HG03457 (cell line): ENCODE measurements around the gene KCTD14.
"Not testable (repeated sequence)": the region's sequence is repeated elsewhere in the genome, so short reads cannot be mapped to it uniquely, and the experiment has no call there.

Experiments
- ATAC-seq: cut with Tn5 transposase; IDR thresholded peaks from one replicate; pipeline ENCODE4 v1.9.1; 2021; ENCODE audit warnings: moderate number of reproducible peaks; ENCODE audit not compliant: unreplicated experiment

Gene KCTD14

DNA sequence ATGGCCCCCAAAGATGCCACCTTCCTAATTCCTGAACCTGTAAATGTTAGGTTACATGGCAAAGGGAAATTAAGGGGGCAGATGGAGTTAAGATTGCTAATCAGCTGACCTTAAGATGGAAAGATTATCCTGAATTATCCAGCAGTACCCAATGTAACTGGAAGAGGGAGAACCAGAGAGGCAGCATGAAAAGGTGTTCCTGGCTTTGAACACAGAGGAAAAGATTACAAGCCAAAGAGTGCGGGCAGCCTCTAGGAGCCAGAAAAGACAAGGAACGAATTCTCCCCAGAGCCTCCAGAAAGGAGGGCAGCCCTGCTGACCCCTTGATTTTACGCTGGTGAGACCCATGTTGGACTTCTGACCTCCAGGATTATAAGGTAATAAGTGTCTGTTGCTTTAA, 25.5 kb upstream of the KCTD14 start:
- no peak for ATAC-seq

DNA sequence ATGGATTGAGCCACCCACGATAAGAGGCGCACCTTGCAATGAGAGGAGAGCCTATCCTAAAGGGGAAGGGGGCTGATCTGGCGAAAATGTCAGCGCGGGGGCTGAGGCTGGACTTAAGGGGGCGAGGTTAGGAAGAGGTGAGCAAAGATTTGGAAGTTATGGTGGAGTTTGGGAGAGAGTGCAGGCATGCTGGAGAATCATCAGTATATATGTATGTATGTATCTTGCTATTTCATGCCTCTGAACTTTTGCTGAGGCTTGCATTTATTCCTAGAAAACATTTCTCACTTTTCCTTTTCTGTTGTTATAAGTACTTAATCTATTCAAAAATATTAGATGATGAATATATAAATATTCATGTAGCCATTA, 23.4 kb upstream of the KCTD14 start:
- no peak for ATAC-seq

DNA sequence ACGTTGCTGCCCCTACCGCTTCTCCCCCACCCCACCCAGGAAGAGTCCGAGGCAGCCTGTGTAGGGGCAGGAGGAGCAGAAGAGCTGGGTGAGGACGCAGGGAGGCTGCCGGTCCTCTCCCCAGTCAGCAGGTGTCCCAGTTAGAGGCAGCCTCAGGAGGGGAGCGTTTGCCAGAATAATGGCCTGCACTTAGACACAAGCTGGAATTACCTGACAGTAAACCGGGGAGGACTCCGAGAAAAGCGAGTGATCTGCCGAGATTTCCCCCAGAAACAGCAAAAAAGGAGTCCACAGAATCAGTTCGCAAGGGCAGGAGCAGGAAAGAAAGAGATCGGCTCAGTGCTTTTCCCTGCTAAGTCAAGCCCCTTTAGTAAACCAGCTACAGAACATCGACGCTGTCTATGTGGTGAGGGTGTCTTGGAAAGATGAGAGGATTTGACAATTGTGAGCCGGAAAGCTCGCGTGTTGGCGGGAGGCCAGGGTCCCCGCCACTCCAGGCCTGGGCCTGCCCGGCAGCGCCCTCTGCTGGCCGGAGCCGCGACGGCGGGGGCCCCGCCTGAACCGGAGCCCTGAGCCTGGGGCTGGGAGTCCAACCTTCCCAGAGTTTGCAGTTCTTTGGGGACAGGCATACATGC, 22.9 kb upstream of the KCTD14 start:
- no peak for ATAC-seq

DNA sequence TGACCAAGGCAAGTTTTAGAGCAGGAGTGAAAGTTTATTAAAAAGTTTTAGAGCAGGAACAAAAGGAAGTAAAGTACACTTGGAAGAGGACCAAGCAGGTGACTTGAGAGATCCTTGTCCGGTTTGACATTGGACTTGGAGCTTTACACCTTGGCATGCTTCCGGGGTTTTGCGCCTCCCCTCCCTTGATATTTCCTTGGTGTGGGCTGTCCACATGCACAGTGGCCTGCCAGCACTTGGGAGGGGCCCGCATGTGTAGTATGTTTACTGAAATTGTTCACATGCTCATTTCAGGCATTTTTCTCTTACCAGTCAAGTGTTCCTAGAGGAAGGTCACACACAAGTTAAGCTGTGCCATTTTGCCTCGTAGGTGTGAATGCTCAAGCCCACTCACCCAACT, 21.6 kb upstream of the KCTD14 start:
- ATAC-seq, result no peak

DNA sequence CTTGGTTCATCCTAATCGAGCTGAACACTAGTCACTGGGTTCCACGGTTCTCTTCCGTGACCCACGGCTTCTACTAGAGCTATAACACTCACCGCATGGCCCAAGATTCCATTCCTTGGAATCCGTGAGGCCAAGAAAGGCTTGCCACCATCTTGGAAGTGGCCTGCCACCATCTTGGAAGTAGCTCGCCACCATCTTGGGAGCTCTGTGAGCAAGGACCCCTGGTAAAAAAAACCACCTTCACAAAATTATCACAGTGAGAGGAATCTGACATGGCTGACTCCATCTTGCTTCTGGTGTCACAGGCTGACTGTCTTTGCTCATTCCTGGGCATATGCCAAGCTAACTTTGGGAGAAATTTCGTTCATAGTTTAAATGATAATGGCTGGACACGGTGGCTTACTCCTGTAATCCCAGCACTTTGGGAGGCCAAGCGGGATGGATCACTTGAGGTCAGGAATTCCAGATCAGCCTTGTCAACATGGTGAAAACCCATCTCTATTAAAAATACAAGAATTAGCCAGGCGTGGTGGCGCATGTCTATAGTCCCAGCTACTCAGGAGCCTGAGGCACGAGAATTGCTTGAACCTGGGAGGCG, 18.9 kb upstream of the KCTD14 start:
- no peak for ATAC-seq

DNA sequence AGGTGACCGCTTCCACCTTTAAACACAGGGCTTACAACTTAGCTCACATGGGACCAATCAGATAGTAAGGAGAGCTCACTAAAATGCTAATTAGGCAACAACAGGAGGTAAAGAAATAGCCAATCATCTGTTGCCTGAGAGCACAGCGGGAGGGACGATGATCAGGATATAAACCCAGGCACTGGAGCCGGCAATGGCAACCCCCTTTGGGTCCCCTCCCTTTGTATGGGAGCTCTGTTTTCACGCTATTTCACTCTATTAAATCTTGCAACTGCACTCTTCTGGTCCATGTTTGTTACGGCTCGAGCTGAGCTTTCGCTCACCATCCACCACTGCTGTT, 18.3 kb upstream of the KCTD14 start:
- not testable (repeated sequence) for ATAC-seq

DNA sequence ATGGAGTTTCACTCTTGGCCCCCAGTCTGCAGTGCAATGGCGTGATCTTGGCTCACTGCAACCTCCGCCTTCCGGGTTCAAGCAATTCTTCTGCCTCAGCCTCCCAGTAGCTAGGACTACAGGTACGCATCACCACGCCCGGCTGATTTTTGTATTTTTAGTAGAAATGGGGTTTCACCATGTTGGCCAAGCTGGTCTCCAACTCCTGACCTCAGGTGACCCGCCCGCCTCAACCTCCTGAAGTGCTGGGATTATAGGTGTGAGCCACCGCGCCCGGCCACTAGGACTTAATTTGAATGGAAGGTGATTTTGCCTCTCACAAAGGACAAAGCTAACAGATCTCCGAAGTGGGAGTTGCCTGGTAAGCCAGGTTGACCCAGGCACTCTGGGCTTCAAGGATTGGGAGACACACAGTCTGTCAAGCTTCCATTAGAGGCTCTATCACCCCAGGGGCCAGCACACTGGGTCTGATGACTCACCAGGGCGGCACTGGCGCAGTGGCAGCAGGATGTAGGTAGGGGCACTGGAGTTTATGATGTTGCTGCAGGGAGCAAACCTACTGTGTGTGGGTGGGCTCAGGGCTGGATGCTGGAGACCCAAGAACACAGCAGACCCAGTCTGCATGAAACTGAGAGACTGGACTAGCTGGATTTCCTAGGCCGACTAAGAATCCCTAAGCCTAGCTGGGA, 17.8 kb upstream of the KCTD14 start:
- no peak for ATAC-seq

DNA sequence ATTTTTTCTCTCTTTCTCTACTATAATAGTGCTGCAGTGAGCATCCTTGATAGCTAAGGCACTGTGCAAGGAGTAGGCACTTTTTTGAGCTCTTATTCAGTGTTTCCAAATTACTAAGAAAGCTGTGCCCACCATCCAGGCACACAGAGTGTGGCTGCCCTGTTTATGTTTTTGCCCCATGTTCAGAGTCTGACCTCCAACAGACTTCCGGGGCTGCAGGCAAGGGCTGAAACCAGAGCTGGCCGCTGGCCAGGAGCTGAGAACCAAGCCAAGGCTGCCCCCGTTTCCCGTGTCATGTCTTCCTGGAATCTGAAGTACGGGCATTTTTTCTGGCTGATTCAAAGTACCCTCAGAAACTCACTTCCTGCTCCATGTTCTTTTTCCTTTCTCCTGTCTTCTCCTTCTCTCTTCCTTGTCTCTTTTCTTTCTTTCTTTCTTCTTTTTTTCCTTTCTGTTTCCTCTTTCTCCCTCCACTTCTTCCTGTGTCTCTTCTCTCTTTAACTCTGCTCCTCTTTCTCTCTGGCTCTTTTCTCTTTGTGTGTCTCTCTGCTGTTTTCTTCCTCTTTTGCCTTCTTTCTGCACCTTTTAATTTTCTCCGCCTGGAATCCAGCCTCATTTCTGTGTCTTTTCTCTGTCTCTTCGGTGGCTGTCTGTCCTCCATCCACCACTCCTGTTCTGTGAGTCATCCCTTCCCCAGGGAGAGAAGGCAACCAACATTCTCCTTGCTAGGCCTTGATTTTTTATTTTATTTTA, 17.0 kb upstream of the KCTD14 start:
- ATAC-seq, result peak; percentile 72

DNA sequence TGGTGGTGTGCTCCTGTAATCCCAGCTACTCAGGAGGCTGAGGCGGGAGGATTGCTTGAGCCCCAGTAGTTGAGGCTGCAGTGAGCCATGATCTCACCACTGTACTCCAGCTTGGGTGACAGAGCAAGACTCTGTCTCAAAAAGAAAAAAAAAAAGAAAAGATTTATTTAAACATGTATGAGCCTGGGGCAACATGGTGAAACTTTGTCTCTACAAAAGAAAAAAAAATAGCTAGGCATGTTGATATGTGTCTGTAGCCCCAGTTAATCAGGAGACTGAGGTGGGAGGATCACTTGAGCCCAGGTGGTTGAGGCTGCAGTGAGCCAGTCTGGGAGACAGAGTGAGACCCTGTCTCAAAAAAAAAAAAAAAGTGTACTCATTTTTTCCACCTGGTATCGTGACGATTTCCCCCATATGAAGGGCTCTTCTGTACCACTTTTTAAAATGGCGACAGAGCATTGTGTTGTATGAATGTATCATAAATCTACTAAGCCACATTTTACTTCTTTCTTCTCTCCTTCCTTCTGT, 16.4 kb upstream of the KCTD14 start:
- no peak for ATAC-seq

DNA sequence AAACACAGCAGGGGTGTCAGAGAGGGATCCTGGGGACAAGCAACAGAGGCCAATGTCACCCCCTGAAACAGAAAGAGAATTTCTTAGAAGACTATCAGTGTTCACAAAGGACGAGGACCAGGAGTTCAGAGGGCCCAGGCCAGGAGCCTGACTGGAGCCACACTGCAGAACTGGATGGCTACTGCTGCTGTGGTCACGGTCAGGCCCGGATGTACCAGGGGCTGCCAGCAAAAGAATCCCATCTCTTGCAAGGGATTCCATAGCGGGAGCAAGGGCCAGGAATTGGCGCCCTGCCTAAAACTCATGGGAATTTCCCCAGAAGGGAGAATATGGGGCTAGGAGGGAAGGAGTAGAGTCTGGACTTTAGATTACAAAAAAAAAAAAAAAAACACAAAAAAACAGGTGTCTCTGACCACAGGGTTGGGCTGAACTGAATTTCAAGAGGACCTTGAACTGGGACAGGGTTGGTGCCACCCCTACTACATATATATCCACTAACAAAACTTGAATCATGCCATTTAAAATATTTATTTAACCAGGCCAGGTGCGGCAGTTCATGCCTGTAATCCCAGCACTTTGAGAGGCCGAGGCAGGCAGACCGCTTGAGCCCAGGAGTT, 15.7 kb upstream of the KCTD14 start:
- no peak for ATAC-seq

DNA sequence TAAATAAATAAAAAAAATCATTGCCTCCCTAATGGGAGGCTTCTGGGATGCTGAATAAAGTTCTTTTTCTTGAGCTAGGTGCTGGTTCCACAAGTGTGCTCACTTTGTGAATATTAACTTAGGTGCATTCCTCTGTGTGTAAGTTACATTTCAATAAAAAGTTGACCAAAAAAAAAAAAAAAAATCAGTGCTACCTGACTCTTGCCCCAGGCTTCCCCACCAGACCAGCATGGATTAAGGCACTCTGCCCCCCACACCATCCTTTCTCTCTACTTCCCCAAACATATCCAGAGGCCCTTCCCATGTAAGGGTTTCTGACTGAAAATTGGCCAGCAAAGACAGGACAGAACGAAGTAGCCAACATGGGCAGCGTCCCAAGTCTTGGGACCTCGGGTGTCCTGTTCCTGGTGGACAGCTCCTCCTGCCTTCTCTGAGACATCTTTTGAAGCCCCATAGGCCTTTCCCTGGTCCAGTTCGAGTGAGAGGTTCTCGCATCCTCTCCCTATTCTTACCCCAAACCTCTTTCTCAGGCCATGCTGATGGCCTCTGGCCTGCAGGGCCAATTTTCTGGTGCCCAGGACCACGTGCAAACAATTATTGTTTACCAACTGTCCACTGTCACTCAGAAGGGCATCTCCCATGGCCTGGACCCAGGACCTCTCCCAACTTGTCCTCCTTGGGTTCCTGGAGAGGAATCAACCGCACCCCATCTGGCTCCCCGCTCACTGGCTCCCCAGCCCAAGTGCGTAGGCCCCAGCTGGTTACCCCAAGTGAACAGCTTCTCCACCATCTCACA, 14.9 kb upstream of the KCTD14 start:
- ATAC-seq, result no peak

DNA sequence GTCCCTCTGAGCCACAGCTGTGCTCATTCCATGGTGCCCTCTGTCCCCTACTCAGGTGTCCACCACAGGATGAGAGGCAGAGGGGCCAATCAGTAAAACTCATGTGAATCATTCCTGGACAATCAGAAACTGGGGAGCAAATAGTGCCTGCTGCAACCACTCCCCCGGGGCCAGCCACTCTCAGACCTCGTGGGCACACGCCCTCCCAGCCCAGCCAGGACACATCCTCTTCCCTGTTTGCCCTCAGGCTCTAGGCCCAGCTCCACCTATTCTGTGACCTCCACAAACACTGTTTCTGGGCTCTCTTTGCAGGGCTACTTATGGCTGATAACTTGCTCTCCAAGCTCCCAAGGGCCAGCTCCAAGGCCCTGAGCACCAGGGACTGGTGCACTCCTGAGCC, 14.0 kb upstream of the KCTD14 start:
- no peak for ATAC-seq

DNA sequence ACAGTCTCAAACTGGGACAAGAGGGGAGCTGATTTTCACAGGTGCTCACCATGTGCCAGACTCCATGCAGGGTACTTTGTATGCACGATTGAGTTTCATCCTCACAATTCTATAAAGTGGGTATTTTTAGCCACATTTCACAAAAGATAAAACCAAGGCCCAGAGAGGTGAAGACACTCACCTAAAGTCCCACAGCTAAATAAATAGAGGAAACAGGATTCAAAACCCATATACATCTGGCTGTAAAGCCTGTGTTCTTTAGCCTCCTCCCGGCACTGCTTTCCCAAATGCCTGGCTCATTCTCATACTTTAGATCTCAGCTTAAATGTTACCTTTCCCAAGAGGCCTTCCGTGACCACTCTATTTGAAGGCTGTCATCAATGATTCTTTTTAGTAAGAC, 13.2 kb upstream of the KCTD14 start:
- ATAC-seq, result no peak

DNA sequence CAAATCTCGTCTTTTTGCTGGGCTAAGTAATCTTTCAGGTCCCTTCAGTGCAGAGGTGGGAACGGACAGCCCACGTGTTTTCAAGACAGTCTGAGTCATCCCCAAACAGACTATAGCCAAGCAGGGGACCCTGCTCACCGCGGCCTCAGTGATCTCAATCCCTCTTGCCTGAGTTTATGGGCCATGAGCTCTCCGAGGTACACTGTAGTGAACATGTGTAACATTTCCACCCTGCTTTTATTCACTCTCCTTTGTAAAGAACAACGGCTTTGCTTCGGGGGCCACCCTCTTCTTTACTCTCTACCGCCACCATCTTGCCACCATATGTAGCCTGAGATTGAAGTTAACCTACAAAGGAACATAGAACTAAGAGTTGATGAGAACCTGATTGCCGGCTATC, 11.5 kb upstream of the KCTD14 start:
- ATAC-seq, result no peak

DNA sequence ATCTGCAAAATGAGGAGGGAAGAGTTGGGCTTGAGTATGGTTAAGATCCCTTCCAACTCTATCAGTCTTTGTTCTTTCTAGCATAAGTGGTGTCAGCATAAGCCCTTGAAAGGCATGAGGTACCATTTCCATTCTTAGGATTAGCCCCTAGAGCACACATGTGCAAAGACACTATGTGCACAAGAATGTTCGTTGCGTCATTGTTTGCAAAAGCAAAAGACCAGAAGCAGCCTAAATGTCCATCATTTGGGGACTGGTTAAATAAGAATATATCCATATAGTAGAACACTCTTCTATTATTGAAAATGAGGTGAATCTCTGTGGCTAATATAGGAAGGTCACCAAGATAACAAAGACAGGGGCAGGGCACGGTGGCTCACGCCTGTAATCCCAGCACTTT, 10.0 kb upstream of the KCTD14 start:
- ATAC-seq, result no peak

DNA sequence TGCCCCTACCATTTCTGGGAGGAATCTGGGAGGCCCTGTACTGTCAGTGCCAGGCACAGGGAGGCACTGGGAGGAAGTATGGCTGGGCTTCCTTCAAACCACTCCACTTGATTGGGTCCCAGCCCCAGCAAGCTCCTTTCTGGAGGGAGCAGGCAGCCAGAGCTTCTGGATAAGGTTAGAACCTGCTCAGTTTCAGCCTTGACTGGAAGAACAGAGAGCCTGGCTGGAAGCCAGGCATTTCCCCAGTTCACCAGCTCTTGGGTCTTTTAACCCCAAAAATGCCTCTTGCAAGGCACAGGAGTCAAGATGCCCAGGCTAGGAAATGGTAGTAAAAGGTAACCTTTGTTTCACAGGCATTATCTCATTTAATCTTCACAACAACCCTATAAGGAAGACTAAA, 9.0 kb upstream of the KCTD14 start:
- ATAC-seq, result no peak

DNA sequence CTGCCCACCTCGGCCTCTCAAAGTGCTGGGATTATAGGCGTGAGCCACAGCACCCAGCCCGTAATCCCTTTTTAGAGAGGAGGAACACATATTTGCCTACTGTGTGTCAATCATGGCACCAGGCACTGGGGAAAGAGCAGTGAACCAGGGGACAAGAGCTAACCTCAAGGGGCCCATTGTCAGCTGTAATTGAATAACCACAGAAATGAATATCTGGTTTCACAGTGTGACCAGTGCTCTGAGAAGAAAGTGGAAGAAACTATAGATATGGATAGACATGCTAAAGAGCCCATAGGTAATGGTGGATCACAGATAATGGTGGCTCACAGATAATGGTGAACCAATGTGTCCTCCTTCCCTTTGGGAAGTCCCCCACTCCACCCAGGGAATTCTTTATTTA, 8.6 kb upstream of the KCTD14 start:
- ATAC-seq, result peak; percentile 59

DNA sequence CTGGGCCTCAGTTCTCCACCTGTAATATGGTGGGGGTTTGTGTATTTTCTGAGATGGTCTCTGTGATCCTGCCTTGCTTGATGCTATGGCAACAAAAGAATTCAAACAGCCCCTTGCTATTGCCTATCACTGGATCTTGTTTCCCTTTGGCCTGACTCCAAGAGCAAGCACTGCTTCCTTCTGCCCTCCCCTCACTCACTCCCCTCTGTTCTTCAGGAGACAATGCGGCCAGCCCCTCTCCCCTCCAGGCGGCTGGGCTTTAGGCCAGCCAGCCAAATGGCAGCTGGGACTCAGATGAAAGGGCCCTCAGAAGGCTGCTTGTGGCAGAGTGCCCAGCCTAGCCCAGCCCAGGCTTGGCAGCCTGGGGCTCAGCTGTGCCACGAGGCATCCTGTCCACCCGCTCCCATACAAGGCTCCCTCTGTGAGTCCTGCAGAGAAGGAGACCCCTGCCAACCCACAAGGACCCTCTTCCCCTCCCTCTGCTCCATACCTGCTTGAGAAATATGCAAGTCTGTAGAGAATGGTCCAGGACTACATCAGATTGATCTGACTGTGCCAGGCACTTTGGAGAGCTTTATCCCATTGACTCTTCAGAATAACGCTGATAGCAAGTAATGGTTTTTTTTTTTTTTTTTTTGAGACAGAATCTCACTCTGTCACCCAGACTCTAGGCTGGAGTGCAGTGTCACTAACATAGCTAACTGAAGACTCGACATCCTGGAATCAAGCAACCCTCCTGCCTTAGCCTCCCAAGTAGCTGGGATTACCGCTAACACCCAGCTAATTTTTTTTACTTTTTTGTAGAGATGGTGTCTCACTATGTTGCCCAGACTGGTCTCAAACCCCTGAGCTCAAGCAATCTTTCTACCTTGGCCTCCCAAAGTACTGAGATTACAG, 7.6 kb upstream of the KCTD14 start:
- no peak for ATAC-seq

DNA sequence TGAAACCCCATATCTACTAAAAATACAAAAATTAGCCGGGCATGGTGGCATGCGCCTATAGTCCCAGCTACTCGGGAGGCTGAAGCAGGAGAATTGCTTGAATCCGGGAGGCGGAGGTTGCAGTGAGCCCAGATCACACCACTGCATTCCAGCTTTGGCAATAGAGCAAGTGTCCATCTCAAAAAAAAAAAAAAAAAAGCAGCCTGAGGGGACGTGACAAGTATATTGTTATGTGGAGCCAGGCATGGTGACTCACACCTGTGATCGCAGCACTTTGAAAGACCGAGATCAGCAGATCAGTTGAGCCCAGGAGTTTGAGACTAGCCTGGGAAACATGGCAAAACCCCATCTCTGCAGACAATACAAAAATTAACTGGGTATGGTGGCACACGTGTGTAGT, 5.3 kb upstream of the KCTD14 start:
- not testable (repeated sequence) for ATAC-seq

DNA sequence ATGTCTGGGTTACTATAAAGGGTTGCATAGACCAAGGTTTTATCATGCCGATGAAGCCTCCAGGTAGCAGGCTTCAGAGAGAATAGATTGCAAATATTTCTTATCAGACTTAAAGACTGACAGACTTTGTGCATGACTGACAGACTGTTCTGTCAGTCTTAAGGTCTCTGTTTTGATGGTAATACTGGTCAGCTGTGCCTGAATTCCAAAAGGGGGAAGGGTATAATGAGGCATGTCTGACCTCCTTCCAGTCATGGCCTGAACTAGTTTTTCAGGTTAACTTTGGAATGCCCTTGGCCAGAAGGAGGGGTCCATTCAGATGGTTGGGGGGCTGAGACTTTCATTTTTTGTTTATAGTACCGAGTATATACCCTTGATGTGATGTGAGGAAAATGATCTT, 4.7 kb upstream of the KCTD14 start:
- ATAC-seq, result no peak
